KMS-11 (cell line): ENCODE results near the gene SYT7.

ENCODE experiments used
- H2AFZ ChIP-seq: fragments of 200-600 bp; sonication (generic); 2 replicates; pipeline ENCODE4 v1.6.1; 2016; ENCODE audit warnings: antibody characterized with exemption, mixed run types, low read depth
- H3K27ac ChIP-seq: fragments of 200-600 bp; sonication (generic); 2 replicates; pipeline ENCODE4 v1.6.1; 2016; ENCODE audit warnings: mild to moderate bottlenecking, mixed run types
- H3K27me3 ChIP-seq: fragments of 200-600 bp; sonication (generic); 2 replicates; pipeline ENCODE4 v1.6.1; 2017; ENCODE audit warnings: mild to moderate bottlenecking, low read depth, mixed run types, moderate library complexity; ENCODE audit not compliant: insufficient read depth
- H3K36me3 ChIP-seq: fragments of 200-600 bp; sonication (generic); 2 replicates; pipeline ENCODE4 v1.6.1; 2017; ENCODE audit warnings: mild to moderate bottlenecking, mixed run types; ENCODE audit not compliant: insufficient read depth
- H3K4me1 ChIP-seq: fragments of 200-600 bp; sonication (generic); 2 replicates; pipeline ENCODE4 v1.6.1; 2016; ENCODE audit warnings: mild to moderate bottlenecking, low read depth, mixed run types; ENCODE audit not compliant: poor library complexity, severe bottlenecking
- H3K4me2 ChIP-seq: fragments of 200-600 bp; sonication (generic); 2 replicates; pipeline ENCODE4 v1.7.0; 2016; ENCODE audit warnings: mild to moderate bottlenecking, mixed run types
- H3K4me3 ChIP-seq: fragments of 200-600 bp; sonication (generic); IDR thresholded peaks from 2 replicates; pipeline ENCODE4 v1.6.1; 2017; ENCODE audit warnings: low read depth, low read length, mixed read lengths; ENCODE audit not compliant: insufficient read depth
- H3K79me2 ChIP-seq: fragments of 200-600 bp; sonication (generic); 2 replicates; pipeline ENCODE4 v1.6.1; 2016; ENCODE audit warnings: low read depth, mixed run types; ENCODE audit not compliant: insufficient read depth
- H3K9ac ChIP-seq: fragments of 200-600 bp; sonication (generic); 2 replicates; pipeline ENCODE4 v1.6.1; 2016; ENCODE audit warnings: mild to moderate bottlenecking, mixed run types
- H4K20me1 ChIP-seq: fragments of 200-600 bp; sonication (generic); 2 replicates; pipeline ENCODE4 v1.6.1; 2016; ENCODE audit warnings: mild to moderate bottlenecking, mixed run types; ENCODE audit not compliant: insufficient read depth
- TF ChIP-seq, protein P1 (sequence below): fragments of 200-600 bp; sonication (generic); conservative IDR thresholded peaks from 2 replicates; pipeline ENCODE4 v1.6.1; 2017; ENCODE audit warnings: low read depth, mild to moderate bottlenecking, antibody characterized with exemption, low read length, moderate library complexity, mixed read lengths

The SYT7 gene

DNA sequence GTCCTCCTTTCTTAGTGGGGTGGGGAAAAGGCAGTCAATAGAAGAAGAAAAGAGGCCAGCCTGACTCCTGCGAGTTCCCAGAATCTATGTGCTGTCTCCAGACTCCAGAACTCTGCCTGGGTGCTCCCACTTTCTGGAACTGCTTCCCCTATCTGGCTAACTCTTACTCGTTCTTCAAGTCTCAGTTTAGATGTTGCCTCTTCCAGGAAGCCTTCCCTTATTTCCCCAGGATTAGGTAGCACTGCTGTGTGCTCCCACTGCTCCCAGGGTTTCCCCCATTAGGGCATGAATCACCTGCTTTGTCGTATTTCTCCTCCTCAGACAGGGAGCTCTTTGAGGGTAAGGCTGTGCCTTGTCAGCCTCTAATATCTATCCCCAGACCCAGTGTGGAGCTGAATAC lies 17.5 kb upstream of the SYT7 start:
- H4K20me1 ChIP-seq, result no peaks in the 10 kb centered on the region
- peaks cover 89% of the 10 kb centered on the region for H3K27me3 ChIP-seq
- H3K36me3 ChIP-seq, result no peaks in the 10 kb centered on the region
- H2AFZ ChIP-seq, result no peak overlapping the region
- H3K4me2 ChIP-seq, result no peak overlapping the region
- no peaks in the 10 kb centered on the region for H3K4me1 ChIP-seq
- no peak overlapping the region for H3K27ac ChIP-seq
- TF ChIP-seq, protein P1, sequence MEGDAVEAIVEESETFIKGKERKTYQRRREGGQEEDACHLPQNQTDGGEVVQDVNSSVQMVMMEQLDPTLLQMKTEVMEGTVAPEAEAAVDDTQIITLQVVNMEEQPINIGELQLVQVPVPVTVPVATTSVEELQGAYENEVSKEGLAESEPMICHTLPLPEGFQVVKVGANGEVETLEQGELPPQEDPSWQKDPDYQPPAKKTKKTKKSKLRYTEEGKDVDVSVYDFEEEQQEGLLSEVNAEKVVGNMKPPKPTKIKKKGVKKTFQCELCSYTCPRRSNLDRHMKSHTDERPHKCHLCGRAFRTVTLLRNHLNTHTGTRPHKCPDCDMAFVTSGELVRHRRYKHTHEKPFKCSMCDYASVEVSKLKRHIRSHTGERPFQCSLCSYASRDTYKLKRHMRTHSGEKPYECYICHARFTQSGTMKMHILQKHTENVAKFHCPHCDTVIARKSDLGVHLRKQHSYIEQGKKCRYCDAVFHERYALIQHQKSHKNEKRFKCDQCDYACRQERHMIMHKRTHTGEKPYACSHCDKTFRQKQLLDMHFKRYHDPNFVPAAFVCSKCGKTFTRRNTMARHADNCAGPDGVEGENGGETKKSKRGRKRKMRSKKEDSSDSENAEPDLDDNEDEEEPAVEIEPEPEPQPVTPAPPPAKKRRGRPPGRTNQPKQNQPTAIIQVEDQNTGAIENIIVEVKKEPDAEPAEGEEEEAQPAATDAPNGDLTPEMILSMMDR, result no peak
- H3K4me3 ChIP-seq, result no peak overlapping the region
- no peak overlapping the region for H3K9ac ChIP-seq
- H3K79me2 ChIP-seq, result no peaks in the 10 kb centered on the region

DNA sequence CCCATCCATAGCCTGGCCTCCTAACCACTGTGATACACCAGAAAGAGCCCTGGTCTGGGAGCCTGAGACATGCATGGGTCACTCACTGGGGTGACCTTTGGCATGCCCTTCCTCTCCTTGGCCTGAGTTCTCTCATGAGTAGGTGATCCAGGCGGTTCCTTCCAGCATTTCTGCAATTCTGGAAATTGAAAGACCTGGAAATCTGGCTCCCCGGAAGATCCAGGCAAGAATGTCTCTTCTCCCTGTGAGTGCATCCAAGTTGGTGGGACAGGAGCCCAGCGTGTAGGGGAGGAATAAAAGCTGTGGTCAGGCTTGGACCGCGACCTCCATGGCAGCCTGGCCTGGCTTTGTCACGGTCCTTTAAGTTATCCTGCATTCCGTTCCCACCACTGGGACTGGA lies 16.1 kb upstream of the SYT7 start:
- H3K27me3 ChIP-seq, result peaks cover 88% of the 10 kb centered on the region
- H2AFZ ChIP-seq, result no peak overlapping the region
- H3K4me2 ChIP-seq, result no peak overlapping the region
- H3K9ac ChIP-seq, result no peak overlapping the region
- no peaks in the 10 kb centered on the region for H4K20me1 ChIP-seq
- H3K36me3 ChIP-seq, result no peaks in the 10 kb centered on the region
- H3K79me2 ChIP-seq, result no peaks in the 10 kb centered on the region
- no peak overlapping the region for H3K27ac ChIP-seq
- TF ChIP-seq, protein P1, result no peak
- no peak overlapping the region for H3K4me3 ChIP-seq
- no peaks in the 10 kb centered on the region for H3K4me1 ChIP-seq

DNA sequence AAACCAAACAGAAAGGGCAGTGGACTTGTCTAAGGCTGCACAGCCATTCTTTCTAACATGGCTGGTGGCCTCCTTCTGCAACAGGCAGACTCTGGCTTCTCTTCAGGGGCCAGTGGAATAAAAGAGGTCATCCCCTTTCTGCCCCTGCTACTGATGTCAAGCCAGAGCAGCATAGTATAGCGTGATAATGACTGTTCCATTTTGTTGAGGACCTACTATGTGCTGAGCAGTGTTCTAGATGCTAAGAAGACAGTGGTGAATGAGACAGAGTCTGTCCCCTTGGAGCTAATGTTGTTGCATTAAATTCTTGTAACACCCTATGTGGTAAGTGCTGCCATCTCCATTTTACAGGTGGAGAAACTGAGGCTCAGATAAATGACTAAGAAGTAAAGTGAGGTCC lies 15.7 kb upstream of the SYT7 start:
- no peak overlapping the region for H2AFZ ChIP-seq
- TF ChIP-seq, protein P1, result no peak

DNA sequence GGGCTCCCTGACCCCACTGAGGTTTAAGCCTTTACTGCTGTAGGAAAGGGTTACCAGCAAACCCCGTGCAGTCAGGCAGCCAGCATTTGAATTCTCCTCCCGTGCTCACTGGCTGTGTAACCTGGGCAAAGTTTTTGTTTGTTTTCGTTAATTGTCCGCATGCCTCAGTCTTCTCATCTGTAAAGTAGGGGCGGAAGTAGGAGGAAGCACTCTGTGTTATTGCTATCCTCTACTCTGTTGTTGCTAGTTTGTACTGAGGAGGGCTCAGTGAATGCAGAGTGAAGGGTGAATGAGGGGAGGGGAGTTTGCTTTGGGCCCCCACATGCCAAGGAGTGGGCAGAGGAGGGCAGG lies 14.0 kb upstream of the SYT7 start:
- no peak overlapping the region for H3K4me3 ChIP-seq
- no peak overlapping the region for H3K4me2 ChIP-seq
- no peak overlapping the region for H3K27ac ChIP-seq
- peaks cover 87% of the 10 kb centered on the region for H3K27me3 ChIP-seq
- H3K9ac ChIP-seq, result no peak overlapping the region
- H3K36me3 ChIP-seq, result no peaks in the 10 kb centered on the region
- H4K20me1 ChIP-seq, result no peaks in the 10 kb centered on the region
- no peak overlapping the region for H2AFZ ChIP-seq
- H3K79me2 ChIP-seq, result no peaks in the 10 kb centered on the region
- H3K4me1 ChIP-seq, result no peaks in the 10 kb centered on the region
- TF ChIP-seq, protein P1, result no peak

More for the DNA sequence above, 15.7 kb upstream of the SYT7 start:
- Histone ChIP-seq H4K20me1 (no peaks in the 10 kb centered on the region), H3K79me2 (no peaks in the 10 kb centered on the region), H3K27me3 (peaks cover 88% of the 10 kb centered on the region), H3K4me1 (no peaks in the 10 kb centered on the region), H3K27ac (no peak overlapping the region), H3K4me3 (no peak overlapping the region), H3K9ac (no peak overlapping the region), H3K4me2 (no peak overlapping the region), H3K36me3 (no peaks in the 10 kb centered on the region)

DNA sequence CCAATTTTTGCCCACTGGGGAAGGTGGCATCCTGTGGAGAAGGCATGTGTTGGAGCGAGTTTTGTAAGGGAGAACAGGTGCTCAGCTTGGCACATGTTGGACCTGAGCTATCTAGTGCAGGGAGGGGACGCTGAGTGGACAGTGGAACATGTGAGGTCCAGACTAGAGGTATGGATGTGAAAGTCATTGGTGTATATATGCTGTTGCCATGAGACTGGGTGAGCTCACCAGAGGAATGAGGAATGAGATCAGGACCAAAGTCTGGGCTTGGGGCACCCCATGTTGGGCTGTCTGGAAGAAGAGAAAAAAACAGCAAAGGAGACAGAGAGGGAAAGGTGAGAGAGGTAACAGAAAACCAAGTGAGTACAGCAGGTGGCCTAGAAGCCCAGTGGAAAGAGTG lies 12.3 kb upstream of the SYT7 start:
- H3K9ac ChIP-seq, result no peak overlapping the region
- H3K27me3 ChIP-seq, result peaks cover 90% of the 10 kb centered on the region

More for the DNA sequence above, 12.3 kb upstream of the SYT7 start:
- no peaks in the 10 kb centered on the region for H4K20me1 ChIP-seq
- no peak overlapping the region for H3K4me3 ChIP-seq
- H3K36me3 ChIP-seq, result no peaks in the 10 kb centered on the region
- no peaks in the 10 kb centered on the region for H3K79me2 ChIP-seq
- no peak overlapping the region for H3K4me2 ChIP-seq
- H2AFZ ChIP-seq, result no peak overlapping the region
- H3K4me1 ChIP-seq, result no peaks in the 10 kb centered on the region
- TF ChIP-seq, protein P1, result no peak
- no peak overlapping the region for H3K27ac ChIP-seq
